GM18520 (cell line): ENCODE results near the gene FOXO3.
"Not testable (repeated sequence)": the region's sequence is repeated elsewhere in the genome, so short reads cannot be mapped to it uniquely, and the experiment has no call there.

Experiments used
- ATAC-seq: cut with Tn5 transposase; IDR thresholded peaks from one replicate; pipeline ENCODE4 v1.9.1; 2021; ENCODE audit not compliant: unreplicated experiment

The FOXO3 gene

GRCh38 chr6:108555399-108556052, 5.2 kb upstream of the FOXO3 start:
- ATAC-seq = no peak

DNA sequence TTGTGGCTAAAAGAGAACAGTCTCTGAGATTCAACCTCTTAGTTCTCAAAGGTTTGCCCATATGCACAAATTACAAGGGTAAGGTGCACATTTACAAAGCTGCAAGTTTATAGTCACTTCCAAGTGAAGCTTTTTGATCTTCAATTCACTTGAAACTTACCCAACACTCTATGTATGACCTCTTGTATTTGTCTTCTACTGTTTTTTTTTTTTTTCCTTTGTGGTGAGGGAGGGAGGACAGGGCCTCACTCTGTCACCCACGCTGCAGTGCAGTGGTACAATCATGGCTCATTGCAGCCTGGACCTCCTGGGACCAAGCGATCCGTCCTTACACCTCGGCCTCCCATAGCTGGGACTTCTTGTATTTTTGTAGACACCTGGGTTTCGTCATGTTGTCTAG, 4.5 kb upstream of the FOXO3 start:
- ATAC-seq = no peak

GRCh38 chr6:108556866-108557493, 3.7 kb upstream of the FOXO3 start:
- no peak for ATAC-seq

DNA sequence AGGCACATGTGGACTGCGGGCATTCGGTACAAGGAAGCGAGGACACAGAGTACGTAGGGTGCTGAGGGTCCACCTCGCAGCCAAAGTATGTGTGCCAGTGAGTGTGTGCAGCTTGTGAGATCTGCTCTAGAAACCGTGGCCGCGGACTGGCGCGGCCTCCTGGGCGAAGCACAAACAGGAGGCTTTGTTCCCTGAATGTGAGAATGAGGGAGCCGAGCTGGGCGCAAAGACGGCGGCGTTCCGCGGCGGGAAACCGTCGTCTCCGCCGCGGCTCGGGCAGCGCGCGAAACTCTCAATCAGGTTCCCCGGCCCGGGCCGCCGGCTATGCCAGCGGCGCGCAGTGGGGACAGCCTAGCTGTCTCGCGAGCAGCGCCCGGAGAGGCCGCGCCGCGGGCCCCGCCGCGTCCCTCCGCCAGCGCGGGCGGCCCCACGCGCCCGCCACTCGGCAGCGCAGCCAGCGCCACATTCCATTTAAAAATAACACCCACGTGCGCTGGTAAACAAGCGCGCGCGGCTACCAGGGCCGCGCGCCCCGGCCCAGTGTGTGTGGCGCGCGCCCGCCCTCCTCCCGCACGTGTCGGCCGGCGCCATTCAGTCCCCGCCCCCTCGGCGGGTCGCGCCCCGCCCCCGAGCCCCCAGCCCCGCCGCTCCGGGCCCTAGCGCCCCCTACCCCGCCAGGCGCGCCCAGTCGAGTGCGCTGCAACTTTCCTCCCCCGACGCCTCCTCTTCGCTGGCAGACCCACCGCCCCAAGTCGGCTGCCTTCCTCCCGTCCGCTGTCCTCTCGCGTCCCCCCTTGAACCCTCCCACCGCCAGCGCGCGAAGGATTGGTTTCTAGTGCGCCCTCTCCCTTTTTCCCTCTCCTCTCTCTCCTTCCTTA, 3.0 kb upstream of the FOXO3 start:
- no peak for ATAC-seq

GRCh38 chr6:108558372-108559096, 2.2 kb upstream of the FOXO3 start:
- ATAC-seq = peak; percentile 59

DNA sequence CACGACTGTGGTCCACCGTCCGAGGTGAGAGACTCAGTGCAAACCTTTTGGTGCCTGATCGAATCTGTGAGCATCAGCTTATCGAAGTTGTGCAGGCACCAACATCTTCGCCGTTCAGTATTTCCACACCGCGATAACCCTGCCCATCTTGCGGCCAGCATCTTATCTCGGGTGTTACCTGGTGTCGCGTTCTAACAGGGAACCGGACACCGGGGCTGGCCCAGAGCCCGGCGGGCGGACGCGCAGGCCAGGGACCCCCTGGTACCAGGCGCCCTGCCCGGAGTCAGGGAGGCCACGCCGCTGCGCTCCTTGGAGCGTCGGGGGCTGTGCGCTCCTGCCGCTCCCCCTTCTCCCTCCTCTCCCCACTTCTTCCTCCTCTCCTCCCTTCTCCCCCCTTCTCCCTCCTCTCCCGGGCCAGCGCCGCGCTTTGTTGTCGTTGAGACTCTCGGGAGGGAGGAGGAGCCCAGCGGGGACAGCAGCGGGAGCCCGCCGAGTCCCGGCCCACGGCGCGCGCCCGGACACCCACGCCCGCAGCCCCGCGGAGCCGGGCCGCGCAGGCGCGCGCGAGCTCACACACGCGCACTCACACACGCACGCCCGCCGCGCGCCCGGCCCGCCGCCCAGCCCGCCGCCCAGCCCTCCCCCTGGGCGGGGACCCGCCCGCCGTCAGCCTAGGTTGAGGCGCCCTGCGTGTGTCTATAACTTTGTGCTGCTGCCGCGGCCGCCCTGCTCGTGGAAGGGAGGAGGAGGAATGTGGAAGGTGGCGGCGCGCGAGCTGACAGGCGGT, 1.4 kb upstream of the FOXO3 start:
- peak; percentile 32 for ATAC-seq

- peak; percentile 7 for ATAC-seq
Observed at GRCh38 chr6:108559884-108560462, 744 bp upstream of the FOXO3 start.

GRCh38 chr6:108561309-108561647, 561 bp downstream of the FOXO3 start:
- ATAC-seq = not testable (repeated sequence)

- no peak for ATAC-seq
Observed at GRCh38 chr6:108561742-108562502, 1.2 kb downstream of the FOXO3 start.

DNA sequence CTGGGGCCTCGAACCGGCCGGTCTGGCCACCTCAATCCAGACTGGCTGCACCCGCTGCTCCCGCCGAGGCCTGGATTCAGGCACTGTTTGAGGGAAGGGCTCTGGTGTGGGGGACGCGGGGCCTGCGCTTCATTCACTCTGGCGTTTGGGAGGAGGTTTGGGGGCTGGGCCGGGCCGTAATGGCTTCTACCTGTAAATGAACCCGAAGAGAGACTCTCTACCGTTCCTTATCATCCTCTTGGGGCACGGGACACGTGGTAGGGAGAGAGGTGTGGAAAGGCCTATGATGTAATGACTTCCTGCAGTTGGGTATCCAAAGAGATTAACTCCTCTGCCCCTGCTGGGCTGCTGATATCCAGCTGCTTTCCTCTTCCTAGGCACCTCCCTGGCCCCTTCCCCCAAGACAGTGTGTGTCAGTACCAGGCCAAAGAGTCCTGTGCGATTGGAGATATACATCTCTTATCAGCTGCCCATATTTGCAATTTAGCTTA, 1.8 kb downstream of the FOXO3 start:
- no peak for ATAC-seq

DNA sequence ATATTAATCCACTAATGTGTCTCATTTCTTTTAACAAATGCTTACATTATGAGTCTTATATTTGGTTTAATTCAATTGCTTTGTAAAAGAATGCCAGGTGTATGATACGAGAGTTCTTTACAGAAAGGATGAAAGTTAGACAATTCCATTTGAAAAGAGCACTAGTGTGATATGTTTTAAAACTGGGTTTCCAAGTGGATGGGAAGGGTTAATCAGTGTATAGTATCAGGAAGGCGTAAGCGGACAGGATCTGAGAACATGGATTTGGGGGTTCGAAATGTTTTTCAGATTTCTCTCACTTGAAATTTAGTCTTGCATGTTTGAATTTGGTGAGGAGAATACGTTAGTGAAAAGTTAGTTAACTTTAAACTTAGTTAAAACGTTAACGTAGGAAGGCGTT, 2.6 kb downstream of the FOXO3 start:
- no peak for ATAC-seq

- no peak for ATAC-seq
Observed at GRCh38 chr6:108564178-108564577, 3.5 kb downstream of the FOXO3 start.

DNA sequence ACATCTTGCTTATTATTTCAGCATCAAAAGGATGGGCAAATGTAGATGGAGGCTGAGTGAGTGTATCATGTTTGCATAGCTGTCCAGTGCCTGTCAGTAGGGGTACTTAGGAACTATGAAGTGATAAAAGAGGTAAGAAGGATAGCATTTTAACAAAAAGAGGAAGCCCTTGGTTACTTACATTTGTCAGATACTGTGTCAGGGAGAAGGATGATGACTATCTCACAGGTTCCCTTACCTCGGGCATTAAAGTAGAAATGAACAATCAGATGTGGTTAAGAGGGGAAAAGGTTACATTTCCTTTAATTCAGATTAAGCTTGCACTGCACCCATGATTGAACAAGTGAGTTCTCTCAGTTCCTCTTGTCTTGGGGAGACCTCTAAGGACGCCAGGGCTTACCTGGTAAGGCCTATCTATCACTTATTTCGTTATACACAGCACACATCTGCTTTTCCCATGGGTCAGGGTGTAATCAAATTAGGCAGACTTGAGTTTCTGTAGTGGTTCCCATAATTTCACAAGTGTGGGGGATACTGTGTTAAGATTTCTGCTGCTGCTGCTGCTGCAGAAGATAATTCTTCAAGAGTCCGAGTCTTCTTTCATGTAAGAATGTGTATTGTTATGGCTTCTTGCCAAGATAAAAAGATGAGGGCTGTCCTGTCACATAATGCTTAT, 4.5 kb downstream of the FOXO3 start:
- ATAC-seq = peak; percentile 75

- no peak for ATAC-seq
Observed at GRCh38 chr6:108565893-108566292, 5.2 kb downstream of the FOXO3 start.

DNA sequence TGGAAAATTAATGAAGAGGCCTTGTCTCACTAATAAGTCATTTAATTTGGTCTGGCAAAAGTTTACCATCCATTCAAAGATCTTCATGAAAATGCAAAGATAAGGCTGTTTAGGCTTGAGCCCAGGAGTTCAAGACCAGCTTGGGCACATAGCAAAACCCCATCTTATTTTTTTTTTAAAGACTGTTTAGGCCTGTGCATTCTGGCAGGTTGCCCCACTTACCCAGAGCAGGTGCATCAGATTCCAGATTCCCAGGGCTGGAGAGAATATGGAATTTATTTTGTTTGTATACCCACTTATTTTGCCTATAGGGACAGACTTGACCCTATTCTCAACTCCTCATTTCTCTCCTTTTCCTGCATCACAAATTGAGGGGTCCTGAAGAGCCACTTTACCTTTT, 5.7 kb downstream of the FOXO3 start:
- ATAC-seq = no peak

GRCh38 chr6:108568101-108568500, 7.4 kb downstream of the FOXO3 start:
- no peak for ATAC-seq

GRCh38 chr6:108568551-108569305, 8.0 kb downstream of the FOXO3 start:
- ATAC-seq = no peak

DNA sequence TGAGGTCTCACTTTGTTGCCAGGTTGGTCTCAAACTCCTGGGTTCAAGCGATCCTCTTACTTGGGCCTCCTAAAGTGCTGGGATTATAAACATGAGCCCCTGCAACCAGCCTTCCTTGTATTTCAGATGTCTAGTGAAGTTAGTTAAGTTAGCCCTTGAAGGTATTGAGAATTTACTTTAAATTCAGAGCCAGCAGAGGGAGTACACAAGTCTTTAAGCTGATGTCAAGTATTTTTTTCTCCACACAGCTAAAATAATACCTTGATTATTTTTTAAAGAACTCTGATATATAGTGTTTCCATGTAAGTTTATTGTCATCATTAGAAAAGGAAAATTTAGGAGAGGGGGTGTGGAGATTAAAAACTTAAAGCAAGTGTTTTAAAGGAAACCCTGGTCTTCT, 9.8 kb downstream of the FOXO3 start:
- ATAC-seq = no peak
